ENCODE results near the gene VSIG10L2. TPM values are rescaled to one million over a fixed set of nuclear protein-coding genes. Genes with fewer than 3 reads are reported as not detected.

VSIG10L2 gene
- total RNA-seq, 1 donor from 2014 or later, result not detected

DNA sequence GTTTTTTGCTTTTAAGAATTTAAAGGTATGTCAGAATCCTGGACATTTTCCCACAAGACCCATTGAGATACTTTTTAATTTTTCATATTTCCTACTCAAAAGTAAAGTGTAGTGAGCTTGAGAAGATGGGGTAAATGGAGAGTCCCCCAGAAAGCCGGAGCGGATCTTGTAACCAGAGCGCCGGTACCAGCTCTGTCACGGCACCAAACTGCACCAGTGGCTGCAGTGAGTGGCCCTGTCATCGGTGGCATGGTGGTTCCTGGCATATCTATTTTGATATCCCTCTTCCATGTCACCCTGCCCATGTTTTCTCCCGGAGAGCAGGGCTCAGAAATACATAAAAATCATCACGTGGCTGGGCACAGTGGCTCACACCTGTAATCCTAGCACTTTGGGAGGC is 22.2 kb upstream of the VSIG10L2 start:
- TF ChIP-seq, protein P1, sequence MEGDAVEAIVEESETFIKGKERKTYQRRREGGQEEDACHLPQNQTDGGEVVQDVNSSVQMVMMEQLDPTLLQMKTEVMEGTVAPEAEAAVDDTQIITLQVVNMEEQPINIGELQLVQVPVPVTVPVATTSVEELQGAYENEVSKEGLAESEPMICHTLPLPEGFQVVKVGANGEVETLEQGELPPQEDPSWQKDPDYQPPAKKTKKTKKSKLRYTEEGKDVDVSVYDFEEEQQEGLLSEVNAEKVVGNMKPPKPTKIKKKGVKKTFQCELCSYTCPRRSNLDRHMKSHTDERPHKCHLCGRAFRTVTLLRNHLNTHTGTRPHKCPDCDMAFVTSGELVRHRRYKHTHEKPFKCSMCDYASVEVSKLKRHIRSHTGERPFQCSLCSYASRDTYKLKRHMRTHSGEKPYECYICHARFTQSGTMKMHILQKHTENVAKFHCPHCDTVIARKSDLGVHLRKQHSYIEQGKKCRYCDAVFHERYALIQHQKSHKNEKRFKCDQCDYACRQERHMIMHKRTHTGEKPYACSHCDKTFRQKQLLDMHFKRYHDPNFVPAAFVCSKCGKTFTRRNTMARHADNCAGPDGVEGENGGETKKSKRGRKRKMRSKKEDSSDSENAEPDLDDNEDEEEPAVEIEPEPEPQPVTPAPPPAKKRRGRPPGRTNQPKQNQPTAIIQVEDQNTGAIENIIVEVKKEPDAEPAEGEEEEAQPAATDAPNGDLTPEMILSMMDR (conservative IDR thresholded peaks at IDR 0.05; ENCODE audit: low read depth, low read length), result no peak
- DNase-seq (ENCODE audit: low read depth), result no peak
- no peak overlapping the region for H3K4me3 ChIP-seq (ENCODE audit: low read depth, low read length)

DNA sequence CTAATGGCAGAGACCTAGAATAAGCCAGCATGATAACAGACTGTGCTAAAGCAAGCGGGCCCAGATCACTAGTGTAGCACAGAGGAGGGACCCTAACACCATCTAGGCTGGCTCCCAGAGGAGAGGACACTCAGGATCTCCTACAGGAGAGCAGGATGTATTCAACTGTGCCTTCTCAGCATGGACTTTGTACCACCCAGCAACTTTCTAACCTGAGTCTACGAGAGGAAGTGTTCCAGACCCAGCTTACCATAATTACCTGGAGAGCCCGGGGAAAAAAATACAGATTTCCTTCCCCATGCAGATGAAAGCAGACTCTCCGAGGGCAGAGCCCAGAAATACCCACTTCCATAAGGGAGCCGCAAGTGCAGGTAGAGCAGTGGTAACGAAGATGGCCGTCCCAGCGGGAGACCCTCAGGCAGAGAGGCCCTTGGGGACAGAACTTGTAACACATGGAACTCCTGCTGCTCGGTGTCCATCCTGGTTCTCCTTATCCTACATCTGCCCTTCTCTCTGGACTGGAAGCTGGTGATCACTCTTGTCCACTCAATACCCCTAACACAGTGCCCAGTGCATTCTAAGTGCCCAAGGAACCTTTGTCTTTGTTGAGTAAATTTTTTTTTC is 21.3 kb upstream of the VSIG10L2 start:
- no peak overlapping the region for H3K4me3 ChIP-seq (ENCODE audit: low read depth, low read length)
- DNase-seq (ENCODE audit: low read depth), result no peak
- TF ChIP-seq, protein P1 (conservative IDR thresholded peaks at IDR 0.05; ENCODE audit: low read depth, low read length), result no peak

DNA sequence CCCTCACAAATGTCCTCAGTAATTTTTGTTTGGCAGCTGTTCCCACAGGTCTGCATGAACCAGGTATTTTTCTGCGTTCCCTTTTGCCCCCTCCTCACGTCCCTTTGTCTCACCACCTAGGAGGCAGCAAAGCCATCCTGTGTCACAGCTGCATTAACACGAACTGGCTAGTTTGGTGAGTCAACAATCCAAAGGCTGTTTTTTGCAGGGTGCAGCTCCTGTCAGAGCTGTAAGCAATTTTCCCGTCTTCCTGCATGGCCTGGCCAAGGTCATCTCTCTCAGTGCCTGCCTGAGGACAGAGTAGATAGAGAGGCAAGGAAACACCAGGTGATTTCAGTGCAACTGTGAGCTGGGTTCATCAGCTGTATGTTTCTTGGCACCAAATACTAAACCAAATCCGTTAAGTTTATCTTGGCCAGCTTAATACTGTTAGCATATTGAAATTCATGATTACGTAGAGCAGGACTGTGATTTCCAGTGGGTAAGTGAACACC is 20.6 kb upstream of the VSIG10L2 start:
- H3K4me3 ChIP-seq (ENCODE audit: low read depth, low read length), result no peak overlapping the region
- DNase-seq (ENCODE audit: low read depth), result no peak
- TF ChIP-seq, protein P1 (conservative IDR thresholded peaks at IDR 0.05; ENCODE audit: low read depth, low read length), result no peak

DNA sequence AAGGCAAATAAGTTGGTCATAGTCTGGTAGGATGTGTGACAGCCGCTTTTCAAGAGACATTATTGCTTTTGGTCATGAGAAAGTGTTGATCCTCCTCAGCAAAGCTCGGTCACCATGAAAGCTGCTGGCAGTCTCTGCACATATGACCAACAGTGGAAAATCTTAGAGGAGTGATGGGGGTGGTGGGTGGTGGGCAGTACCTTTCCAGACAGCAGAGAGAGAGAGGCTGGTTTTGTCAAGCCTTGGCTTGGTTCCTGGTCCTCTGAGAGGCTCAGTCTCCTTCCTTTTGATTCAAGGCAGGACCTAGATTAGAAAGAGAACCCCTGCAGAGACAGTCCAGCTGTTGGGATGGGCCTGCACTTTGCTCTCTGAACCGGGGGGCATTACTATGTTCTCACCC is 20.0 kb upstream of the VSIG10L2 start:
- no peak overlapping the region for H3K4me3 ChIP-seq (ENCODE audit: low read depth, low read length)
- no peak for DNase-seq (ENCODE audit: low read depth)
- TF ChIP-seq, protein P1 (conservative IDR thresholded peaks at IDR 0.05; ENCODE audit: low read depth, low read length), result no peak

DNA sequence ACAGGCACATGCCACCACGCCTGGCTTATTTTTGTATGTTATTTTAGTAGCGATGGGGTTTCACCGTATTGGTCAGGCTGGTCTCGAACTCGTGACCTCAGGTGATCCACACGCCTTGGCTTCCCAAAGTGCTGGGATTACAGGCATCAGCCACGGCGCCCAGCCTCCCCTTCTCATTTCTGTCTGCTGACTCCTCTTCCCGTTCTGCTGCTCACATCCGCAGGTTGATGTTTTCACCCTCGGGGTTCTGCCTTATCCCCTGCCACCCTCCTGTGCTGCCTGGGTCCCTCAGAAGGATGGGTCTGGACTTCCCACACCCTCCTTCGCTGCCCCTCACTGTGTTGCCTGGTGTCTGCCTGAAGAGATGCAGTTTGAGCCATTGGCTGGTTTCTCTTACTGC is 19.2 kb upstream of the VSIG10L2 start:
- no peak for DNase-seq (ENCODE audit: low read depth)
- H3K4me3 ChIP-seq (ENCODE audit: low read depth, low read length), result no peak overlapping the region
- TF ChIP-seq, protein P1 (conservative IDR thresholded peaks at IDR 0.05; ENCODE audit: low read depth, low read length), result no peak

DNA sequence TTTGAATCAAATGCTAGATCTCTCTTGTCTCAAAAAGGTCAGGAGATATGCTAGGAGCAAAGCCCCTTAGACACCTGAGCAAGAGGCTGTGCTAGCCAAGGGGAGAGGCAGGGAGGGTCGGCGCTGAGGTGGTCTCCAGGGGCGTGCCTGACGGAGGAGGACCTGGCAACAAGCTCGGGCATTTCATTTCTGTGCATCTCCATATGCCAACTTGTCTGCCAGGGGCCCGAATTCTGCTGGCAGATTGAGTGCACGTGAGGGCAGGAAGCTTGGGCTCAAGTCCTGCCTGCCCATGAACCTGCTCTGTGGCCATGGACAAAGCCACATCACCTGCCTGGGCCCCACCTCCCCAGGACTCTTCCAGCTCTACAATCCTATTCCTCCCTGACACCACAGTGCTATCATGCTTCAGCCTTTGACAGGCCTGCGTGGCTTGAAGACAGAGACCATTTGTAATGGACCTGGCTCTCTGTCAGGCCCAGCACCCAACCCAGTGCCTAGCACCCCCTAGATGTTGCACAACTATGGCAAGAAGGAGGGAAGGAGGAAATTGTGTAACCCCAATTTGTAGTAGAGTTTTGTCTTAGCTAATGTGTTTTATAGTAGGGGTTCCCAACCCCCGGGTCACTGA is 16.3 kb upstream of the VSIG10L2 start:
- H3K4me3 ChIP-seq (ENCODE audit: low read depth, low read length), result no peak overlapping the region
- DNase-seq (ENCODE audit: low read depth), result no peak
- TF ChIP-seq, protein P1 (conservative IDR thresholded peaks at IDR 0.05; ENCODE audit: low read depth, low read length), result no peak

DNA sequence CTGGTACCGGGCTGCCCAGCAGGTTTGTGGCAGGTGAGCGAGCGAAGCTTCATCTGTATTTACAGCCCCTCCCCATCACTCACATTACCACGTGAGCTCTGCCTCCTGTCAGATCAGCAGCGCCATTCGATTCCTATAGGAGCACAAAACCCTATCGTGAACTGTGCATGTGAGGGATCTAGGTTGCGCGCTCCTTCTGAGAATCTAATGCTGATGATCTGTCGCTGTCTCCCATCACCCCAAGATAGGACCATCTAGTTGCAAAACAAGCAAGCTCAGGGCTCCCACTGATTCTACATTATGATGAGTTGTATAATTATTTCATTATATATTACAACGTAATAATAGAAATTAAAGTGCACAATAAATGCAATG is 15.8 kb upstream of the VSIG10L2 start:
- DNase-seq (ENCODE audit: low read depth), result no peak

More for the DNA sequence above, 15.8 kb upstream of the VSIG10L2 start:
- H3K4me3 ChIP-seq (ENCODE audit: low read depth, low read length), result no peak overlapping the region
- TF ChIP-seq, protein P1 (conservative IDR thresholded peaks at IDR 0.05; ENCODE audit: low read depth, low read length), result no peak
